MM.1S (cell line): ENCODE data around the gene PLPPR3.

Experiments
- DNase-seq: peaks from one replicate; pipeline ENCODE4 v3.0.0-alpha.2; 2015
- H2AFZ ChIP-seq: fragments of 300-600 bp; sonication (generic); 2 replicates; pipeline ENCODE4 v1.6.0; 2016; ENCODE audit warnings: antibody characterized with exemption, low read length
- H3F3A ChIP-seq: fragments of 300-600 bp; sonication (generic); 2 replicates; pipeline ENCODE4 v1.6.1; 2016; ENCODE audit warnings: mild to moderate bottlenecking, antibody characterized with exemption, low read length, moderate library complexity, mixed read lengths; ENCODE audit not compliant: insufficient read depth
- H3K27ac ChIP-seq: fragments of 300-600 bp; sonication (generic); 2 replicates; pipeline ENCODE4 v1.5.1; 2016; ENCODE audit warnings: mild to moderate bottlenecking, low read length
- H3K27me3 ChIP-seq: fragments of 300-600 bp; sonication (generic); replicated peaks from 2 replicates; pipeline ENCODE4 v1.6.0; 2016; ENCODE audit warnings: low read length; ENCODE audit not compliant: insufficient read depth
- H3K36me3 ChIP-seq: fragments of 300-600 bp; sonication (generic); replicated peaks from 2 replicates; pipeline ENCODE4 v1.6.1; 2016; ENCODE audit warnings: mild to moderate bottlenecking, low read length, mixed read lengths; ENCODE audit not compliant: insufficient read depth
- H3K4me1 ChIP-seq: fragments of 300-600 bp; sonication (generic); 2 replicates; pipeline ENCODE4 v1.6.1; 2016; ENCODE audit warnings: low read length, mixed read lengths
- H3K4me2 ChIP-seq: fragments of 300-600 bp; sonication (generic); 2 replicates; pipeline ENCODE4 v1.6.0; 2016; ENCODE audit warnings: low read depth, low read length
- H3K4me3 ChIP-seq: fragments of 300-600 bp; sonication (generic); 2 replicates; pipeline ENCODE4 v1.5.1; 2016; ENCODE audit warnings: low read length, mixed read lengths
- H3K79me2 ChIP-seq: fragments of 300-600 bp; sonication (generic); 2 replicates; pipeline ENCODE4 v1.6.1; 2016; ENCODE audit warnings: mixed run types, low read length, mixed read lengths
- H3K9ac ChIP-seq: fragments of 300-600 bp; sonication (generic); 2 replicates; pipeline ENCODE4 v1.6.1; 2016; ENCODE audit warnings: low read length, mixed read lengths
- H3K9me2 ChIP-seq: fragments of 300-600 bp; sonication (generic); replicated peaks from 2 replicates; pipeline ENCODE4 v1.6.1; 2016; ENCODE audit warnings: mild to moderate bottlenecking, low read length, mixed read lengths; ENCODE audit not compliant: insufficient read depth
- H3K9me3 ChIP-seq: fragments of 300-600 bp; sonication (generic); replicated peaks from 2 replicates; pipeline ENCODE4 v1.6.1; 2016; ENCODE audit warnings: mild to moderate bottlenecking, low read length, mixed read lengths; ENCODE audit not compliant: insufficient read depth
- H4K20me1 ChIP-seq: fragments of 300-600 bp; sonication (generic); 2 replicates; pipeline ENCODE4 v1.6.1; 2016; ENCODE audit warnings: mild to moderate bottlenecking, low read length, moderate library complexity, mixed read lengths; ENCODE audit not compliant: insufficient read depth
- CTCF ChIP-seq: fragments of 300-600 bp; sonication (generic); IDR thresholded peaks from 2 replicates; pipeline ENCODE4 v1.5.1; 2016; ENCODE audit warnings: antibody characterized with exemption, low read length, mixed read lengths
- EZH2 ChIP-seq: fragments of 300-600 bp; sonication (generic); optimal IDR thresholded peaks from 2 replicates; pipeline ENCODE3; 2017; ENCODE audit warnings: low read depth, mild to moderate bottlenecking, antibody characterized with exemption, low read length, mixed read lengths
- EZH2phosphoT487 ChIP-seq: fragments of 300-600 bp; sonication (generic); IDR thresholded peaks from 2 replicates; pipeline ENCODE4 v1.6.1; 2018; ENCODE audit warnings: antibody characterized with exemption, low read length

The PLPPR3 gene

GRCh38 chr19:816500-816857 is 5.3 kb downstream of the PLPPR3 start:
- H4K20me1 ChIP-seq: no peaks in the 10 kb centered on the region
- no peak for TF ChIP-seq EZH2
- TF ChIP-seq EZH2phosphoT487: no peak
- TF ChIP-seq CTCF: no peak
- no peaks in the 10 kb centered on the region for H3K4me1 ChIP-seq
- H3F3A ChIP-seq: peaks cover 7% of the 10 kb centered on the region
- no peak for DNase-seq
- no peak overlapping the region for H3K9ac ChIP-seq
- H3K27me3 ChIP-seq: no peaks in the 10 kb centered on the region; the same call in 1 of the 2 replicates
- H3K36me3 ChIP-seq: peaks cover 8% of the 10 kb centered on the region
- H2AFZ ChIP-seq: no peak overlapping the region
- no peaks in the 10 kb centered on the region for H3K9me3 ChIP-seq
- H3K79me2 ChIP-seq: no peaks in the 10 kb centered on the region
- no peak overlapping the region for H3K4me2 ChIP-seq
- no peak overlapping the region for H3K4me3 ChIP-seq
- no peaks in the 10 kb centered on the region for H3K9me2 ChIP-seq
- no peak overlapping the region for H3K27ac ChIP-seq

- Histone ChIP-seq H3K27ac (no peak overlapping the region), H2AFZ (no peak overlapping the region), H3K4me2 (no peak overlapping the region), H3K4me1 (no peaks in the 10 kb centered on the region), H3K4me3 (no peak overlapping the region), H3K9me2 (no peaks in the 10 kb centered on the region), H3F3A (peaks cover 13% of the 10 kb centered on the region), H4K20me1 (no peaks in the 10 kb centered on the region), H3K36me3 (peaks cover 13% of the 10 kb centered on the region), H3K9me3 (no peaks in the 10 kb centered on the region), H3K79me2 (no peaks in the 10 kb centered on the region), H3K9ac (no peak overlapping the region), H3K27me3 (no peaks in the 10 kb centered on the region; the same call in 1 of the 2 replicates)
- no peak for DNase-seq
- TF ChIP-seq EZH2 (no peak), EZH2phosphoT487 (no peak), CTCF (no peak)
Observed at GRCh38 chr19:815775-816499, 5.8 kb downstream of the PLPPR3 start.

- peaks cover 7% of the 10 kb centered on the region for H3K79me2 ChIP-seq
- H3K9me3 ChIP-seq: no peaks in the 10 kb centered on the region
- H3K27me3 ChIP-seq: no peaks in the 10 kb centered on the region; the same call in 1 of the 2 replicates
- no peaks in the 10 kb centered on the region for H3K4me1 ChIP-seq
- H3K27ac ChIP-seq: no peak overlapping the region
- H3K4me2 ChIP-seq: no peak overlapping the region
- peaks cover 20% of the 10 kb centered on the region for H3F3A ChIP-seq
- no peaks in the 10 kb centered on the region for H4K20me1 ChIP-seq
- no peak overlapping the region for H3K4me3 ChIP-seq
- no peak for TF ChIP-seq CTCF
- no peak for TF ChIP-seq EZH2
- no peak for TF ChIP-seq EZH2phosphoT487
- H3K36me3 ChIP-seq: peaks cover 20% of the 10 kb centered on the region
- H3K9me2 ChIP-seq: no peaks in the 10 kb centered on the region
- H2AFZ ChIP-seq: no peak overlapping the region
- H3K9ac ChIP-seq: no peak overlapping the region
- no peak for DNase-seq
Observed at GRCh38 chr19:815079-815774, 6.5 kb downstream of the PLPPR3 start.
